Measurements from ENCODE around the gene MLXIP. TPM values are rescaled to one million over a fixed set of nuclear protein-coding genes. Genes with fewer than 3 reads are reported as not detected.
A peak's percentile ranks its signal among the peaks of the same experiment; 100 is the strongest.

MLXIP gene
- total RNA-seq, 1 donor from 2014 or later, result 63.3 TPM

DNA sequence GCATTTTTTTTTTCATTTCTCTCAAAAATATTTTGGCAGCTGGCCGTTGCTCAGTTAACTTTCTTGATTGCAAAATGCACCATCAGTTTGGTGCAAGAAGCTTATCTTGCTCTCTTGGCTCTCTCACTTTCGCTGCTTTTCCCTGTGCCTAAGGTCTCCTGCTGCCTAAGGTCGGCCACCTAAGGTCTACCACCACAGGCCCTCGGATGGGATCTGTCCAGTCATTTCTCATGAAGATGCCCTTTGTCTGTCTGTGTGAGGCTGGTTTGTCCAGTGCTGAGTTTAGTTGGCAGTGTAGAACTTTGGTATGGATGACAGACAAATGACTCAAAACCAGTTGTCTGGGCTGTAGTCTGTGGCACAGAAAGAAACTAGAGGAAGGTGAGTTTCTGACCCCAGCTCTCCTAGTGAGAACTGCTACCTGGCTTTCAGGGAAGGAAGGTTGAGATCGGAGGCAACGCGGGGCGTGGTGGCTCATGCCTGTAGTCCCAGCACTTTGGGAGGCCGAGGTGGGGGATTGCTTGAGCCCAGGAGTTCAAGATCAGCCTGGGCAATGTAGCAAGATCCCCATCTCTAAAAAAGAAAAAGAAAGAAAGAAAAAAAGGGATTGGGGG lies 2.6 kb downstream of the MLXIP start:
- H3K36me3 Mint-ChIP-seq (ENCODE audit: low read depth, unreplicated experiment), result peaks cover 14% of the 10 kb centered on the region
- H3K4me1 Mint-ChIP-seq (ENCODE audit: unreplicated experiment), result peaks cover 47% of the 10 kb centered on the region
- TF ChIP-seq, protein P1, sequence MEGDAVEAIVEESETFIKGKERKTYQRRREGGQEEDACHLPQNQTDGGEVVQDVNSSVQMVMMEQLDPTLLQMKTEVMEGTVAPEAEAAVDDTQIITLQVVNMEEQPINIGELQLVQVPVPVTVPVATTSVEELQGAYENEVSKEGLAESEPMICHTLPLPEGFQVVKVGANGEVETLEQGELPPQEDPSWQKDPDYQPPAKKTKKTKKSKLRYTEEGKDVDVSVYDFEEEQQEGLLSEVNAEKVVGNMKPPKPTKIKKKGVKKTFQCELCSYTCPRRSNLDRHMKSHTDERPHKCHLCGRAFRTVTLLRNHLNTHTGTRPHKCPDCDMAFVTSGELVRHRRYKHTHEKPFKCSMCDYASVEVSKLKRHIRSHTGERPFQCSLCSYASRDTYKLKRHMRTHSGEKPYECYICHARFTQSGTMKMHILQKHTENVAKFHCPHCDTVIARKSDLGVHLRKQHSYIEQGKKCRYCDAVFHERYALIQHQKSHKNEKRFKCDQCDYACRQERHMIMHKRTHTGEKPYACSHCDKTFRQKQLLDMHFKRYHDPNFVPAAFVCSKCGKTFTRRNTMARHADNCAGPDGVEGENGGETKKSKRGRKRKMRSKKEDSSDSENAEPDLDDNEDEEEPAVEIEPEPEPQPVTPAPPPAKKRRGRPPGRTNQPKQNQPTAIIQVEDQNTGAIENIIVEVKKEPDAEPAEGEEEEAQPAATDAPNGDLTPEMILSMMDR (IDR thresholded peaks at IDR 0.05; ENCODE audit: unreplicated experiment), result no peak
- H3K9me3 Mint-ChIP-seq (ENCODE audit: unreplicated experiment), result no peaks in the 10 kb centered on the region
- H3K27ac Mint-ChIP-seq (ENCODE audit: unreplicated experiment), result peak overlapping the region; percentile 93
- H3K27me3 Mint-ChIP-seq (ENCODE audit: unreplicated experiment), result peaks cover 9% of the 10 kb centered on the region
- H3K4me3 Mint-ChIP-seq (ENCODE audit: unreplicated experiment), result peak overlapping the region; percentile 94
- no peak for DNase-seq (ENCODE audit: low spot score)

DNA sequence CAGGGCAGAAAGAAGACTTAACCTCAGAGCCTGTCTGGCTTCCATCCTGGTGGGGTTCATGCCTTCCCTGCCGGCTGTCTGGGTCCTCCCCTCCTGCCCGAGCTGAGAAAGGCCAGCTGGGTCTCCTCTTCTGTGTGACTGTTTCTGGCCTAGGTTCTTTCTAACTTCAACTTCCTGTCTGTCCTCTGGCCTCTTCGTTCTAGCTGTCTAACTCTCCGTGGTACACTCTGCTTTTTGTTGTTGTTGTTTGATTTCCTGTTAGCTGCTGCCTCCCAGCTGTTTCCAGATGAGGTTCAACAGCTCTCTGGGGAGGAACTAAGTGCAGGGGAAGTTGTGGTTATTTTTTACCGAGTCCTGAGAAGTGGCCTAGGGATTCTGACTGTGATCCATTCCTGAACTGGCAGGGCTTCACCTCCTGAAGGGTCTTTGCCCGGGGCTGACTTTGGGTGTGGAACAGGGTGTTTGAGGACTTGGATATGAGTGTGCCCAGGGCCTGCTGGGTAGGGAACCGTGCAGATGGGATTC lies 3.2 kb downstream of the MLXIP start:
- DNase-seq (ENCODE audit: low spot score), result peak; percentile 29
- Mint-ChIP-seq H3K27me3 (ENCODE audit: unreplicated experiment) (peaks cover 9% of the 10 kb centered on the region), H3K9me3 (ENCODE audit: unreplicated experiment) (no peaks in the 10 kb centered on the region), H3K4me1 (ENCODE audit: unreplicated experiment) (peaks cover 47% of the 10 kb centered on the region), H3K4me3 (ENCODE audit: unreplicated experiment) (peak overlapping the region; percentile 28), H3K27ac (ENCODE audit: unreplicated experiment) (peak overlapping the region; percentile 93), H3K36me3 (ENCODE audit: low read depth, unreplicated experiment) (peaks cover 14% of the 10 kb centered on the region)
- TF ChIP-seq, protein P1 (IDR thresholded peaks at IDR 0.05; ENCODE audit: unreplicated experiment), result no peak

DNA sequence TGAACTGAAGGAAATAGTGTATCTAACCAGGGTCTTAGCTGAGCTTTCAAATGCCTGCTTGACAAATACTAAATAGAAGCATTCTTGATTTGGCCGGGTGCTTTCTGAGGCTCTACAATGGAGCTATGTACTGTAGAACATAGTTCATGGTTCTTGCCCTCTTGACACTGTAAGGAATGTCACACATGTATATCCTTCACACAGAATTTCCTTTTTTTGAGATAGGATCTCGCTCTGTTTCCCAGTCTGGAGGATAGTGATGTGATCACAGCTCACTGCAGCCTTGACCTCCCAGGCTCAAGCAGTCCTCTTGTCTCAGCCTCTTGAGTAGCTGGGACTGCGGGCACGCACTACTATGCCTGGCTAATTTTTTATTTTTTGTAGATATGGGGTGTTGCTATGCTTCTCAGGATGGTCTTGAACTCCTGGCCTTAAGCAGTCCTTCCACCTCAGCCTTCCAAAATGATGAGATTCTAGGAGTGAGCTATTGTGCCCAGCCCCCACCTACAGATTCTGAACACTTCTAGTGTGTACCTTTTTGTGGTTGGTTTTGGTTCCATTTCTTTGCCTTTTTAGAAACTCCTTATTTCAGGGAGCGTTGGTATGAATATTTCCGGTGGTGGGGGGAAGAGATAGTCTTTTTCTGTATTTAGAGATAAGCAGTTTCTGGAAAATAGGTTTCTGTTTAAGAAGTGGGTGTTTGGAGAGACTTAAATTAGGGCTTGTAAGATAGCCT lies 4.2 kb downstream of the MLXIP start:
- Mint-ChIP-seq H3K9me3 (ENCODE audit: unreplicated experiment) (no peaks in the 10 kb centered on the region), H3K4me1 (ENCODE audit: unreplicated experiment) (peaks cover 52% of the 10 kb centered on the region), H3K27me3 (ENCODE audit: unreplicated experiment) (peaks cover 16% of the 10 kb centered on the region), H3K36me3 (ENCODE audit: low read depth, unreplicated experiment) (peaks cover 24% of the 10 kb centered on the region), H3K4me3 (ENCODE audit: unreplicated experiment) (peak overlapping the region; percentile 28), H3K27ac (ENCODE audit: unreplicated experiment) (peak overlapping the region; percentile 93)
- TF ChIP-seq, protein P1 (IDR thresholded peaks at IDR 0.05; ENCODE audit: unreplicated experiment), result no peak
- DNase-seq (ENCODE audit: low spot score), result no peak

DNA sequence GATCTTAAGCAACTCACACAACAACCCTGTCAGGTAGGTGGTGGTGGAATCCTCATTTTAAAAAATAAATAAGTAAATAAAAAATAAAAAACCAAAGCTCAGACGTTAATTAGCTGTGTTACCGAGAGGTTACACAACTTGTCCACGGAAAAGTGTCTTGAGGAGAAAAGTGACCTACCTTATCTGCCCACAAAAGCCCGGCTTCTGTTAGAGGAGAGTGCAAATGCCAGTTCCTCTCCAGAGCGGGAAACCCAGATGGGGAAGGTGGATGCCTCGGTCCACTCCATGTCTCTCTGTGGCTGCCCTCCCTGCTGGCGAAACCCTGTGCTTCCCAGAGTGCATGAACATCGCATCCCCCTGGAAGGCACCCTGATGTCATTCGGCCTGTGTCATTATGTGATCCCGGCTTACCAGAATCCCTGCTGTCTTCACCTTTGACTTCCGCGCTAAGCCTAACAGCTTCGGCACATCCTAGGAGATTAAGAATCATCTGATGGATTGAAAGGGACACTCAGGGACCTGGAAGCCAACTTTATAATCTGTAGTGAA lies 6.4 kb downstream of the MLXIP start:
- H3K4me3 Mint-ChIP-seq (ENCODE audit: unreplicated experiment), result no peak overlapping the region
- peaks cover 31% of the 10 kb centered on the region for H3K36me3 Mint-ChIP-seq (ENCODE audit: low read depth, unreplicated experiment)
- H3K27ac Mint-ChIP-seq (ENCODE audit: unreplicated experiment), result no peak overlapping the region
- H3K4me1 Mint-ChIP-seq (ENCODE audit: unreplicated experiment), result peaks cover 62% of the 10 kb centered on the region
- H3K27me3 Mint-ChIP-seq (ENCODE audit: unreplicated experiment), result peaks cover 15% of the 10 kb centered on the region
- DNase-seq (ENCODE audit: low spot score), result no peak
- TF ChIP-seq, protein P1 (IDR thresholded peaks at IDR 0.05; ENCODE audit: unreplicated experiment), result no peak
- H3K9me3 Mint-ChIP-seq (ENCODE audit: unreplicated experiment), result no peaks in the 10 kb centered on the region
